ENCODE data around the gene STARD13. TPM values are rescaled to one million over a fixed set of nuclear protein-coding genes. Genes with fewer than 3 reads are reported as not detected.

STARD13 gene
- total RNA-seq, 1 experiment from 2014 or later, result 4.1 TPM

DNA sequence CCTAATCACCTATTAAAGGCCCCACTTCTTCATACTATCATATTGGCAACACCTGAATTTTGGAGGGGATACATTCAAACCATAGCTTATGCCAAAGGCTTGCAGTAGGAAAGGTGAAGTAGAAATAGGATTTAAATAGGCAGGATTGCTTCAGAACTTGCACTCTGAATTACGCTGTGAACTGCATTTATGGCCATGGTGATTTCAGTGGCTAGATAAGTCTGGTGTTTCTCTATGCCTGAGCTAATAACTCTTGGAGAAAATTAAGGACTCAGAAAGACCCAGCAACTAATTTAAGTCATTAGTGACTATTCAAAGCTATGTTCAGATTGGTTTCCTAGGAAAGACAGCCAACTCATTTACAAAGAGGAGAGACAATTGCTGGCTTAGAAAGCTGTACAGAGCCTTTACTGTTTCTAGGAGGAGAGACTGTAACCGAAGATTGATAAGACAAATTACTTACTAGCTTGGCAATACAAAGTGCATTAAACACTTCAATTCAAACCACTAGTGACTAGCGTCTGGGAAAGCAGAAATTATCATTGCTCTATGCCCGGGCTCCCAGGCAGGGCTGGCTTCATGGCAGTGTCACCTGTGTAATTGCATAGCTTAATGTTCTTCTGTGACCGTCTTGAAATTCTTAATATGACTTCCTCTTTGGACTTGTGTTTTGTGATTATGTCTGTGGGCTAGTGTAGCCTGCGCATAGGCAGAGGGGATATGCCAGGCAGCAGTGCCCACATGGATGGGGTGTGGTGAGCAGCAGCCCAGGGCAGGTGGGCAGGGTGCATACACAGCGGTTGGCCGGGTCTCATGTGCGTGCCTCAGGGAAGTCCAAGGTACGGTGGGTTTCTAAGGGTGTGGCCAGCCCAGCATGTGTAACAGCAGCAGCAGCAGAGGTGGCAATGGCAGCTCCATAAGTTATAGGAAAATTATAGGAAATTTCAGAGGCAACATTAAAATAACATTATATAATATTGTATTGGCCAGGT lies 209.3 kb downstream of the STARD13 start:
- H3K4me2 ChIP-seq (ENCODE audit: low read length), result no peak overlapping the region
- ChIA-PET CTCF (no interaction called here), POLR2A (no interaction called here), RAD21 (ENCODE audit: low non-redundant PET in 1 of 2, low total read pairs in 2 of 2, uncharacterized antibody in 2 of 2, unreplicated experiment in 2 of 2) (no interaction called here)
- H3K9ac ChIP-seq (ENCODE audit: low read length), result no peak overlapping the region
- H3K27me3 ChIP-seq (ENCODE audit: insufficient read depth, low read length), result no peaks in the 10 kb centered on the region
- intact Hi-C loops (cut with micrococcal nuclease), result no loop called here
- H3K4me1 ChIP-seq (ENCODE audit: control insufficient read depth in 1 of 2, insufficient read depth in 2 of 2, low read length in 2 of 2), result no peaks in the 10 kb centered on the region
- no peaks in the 10 kb centered on the region for H3K79me2 ChIP-seq (ENCODE audit: insufficient read depth, low read length)
- ATAC-seq (no peak), DNase-seq (ENCODE audit: low read depth, low spot score) (no peak)
- no peaks in the 10 kb centered on the region for H3K9me3 ChIP-seq (ENCODE audit: control insufficient read depth in 1 of 2, insufficient read depth in 1 of 2, low read depth in 1 of 2, low read length in 2 of 2)
- no peak overlapping the region for H3K27ac ChIP-seq (ENCODE audit: low read depth, low read length)
- no peaks in the 10 kb centered on the region for H3K36me3 ChIP-seq (ENCODE audit: control insufficient read depth in 1 of 2, insufficient read depth in 2 of 2, low read length in 2 of 2)
- H3K9me2 ChIP-seq (ENCODE audit: insufficient read depth), result no peaks in the 10 kb centered on the region
- no peak overlapping the region for H3K4me3 ChIP-seq (replicated peaks in 1 of 2; ENCODE audit: low read depth in 1 of 2, low read length in 2 of 2)
- no peak overlapping the region for H2AFZ ChIP-seq (ENCODE audit: low read depth, low read length, poor library complexity, severe bottlenecking)
- TF ChIP-seq RAD21 (IDR thresholded peaks at IDR 0.05; ENCODE audit: low read depth), result no peak
- no peak for TF ChIP-seq ELF1 (IDR thresholded peaks at IDR 0.05; ENCODE audit: borderline replicate concordance, low read depth)
- TF ChIP-seq POLR2AphosphoS5 (IDR thresholded peaks at IDR 0.05; ENCODE audit: low read depth, low read length), result no peak
- no peak for TF ChIP-seq CTCF (IDR thresholded peaks at IDR 0.05 in 2 of 3, conservative IDR thresholded peaks at IDR 0.05 in 1 of 3; ENCODE audit: borderline replicate concordance in 1 of 3, insufficient read depth in 1 of 3, low read depth in 2 of 3, low read length in 2 of 3)
- no peak for TF ChIP-seq SP1 (IDR thresholded peaks at IDR 0.05; ENCODE audit: low read depth)
- TF ChIP-seq EZH2phosphoT487 (IDR thresholded peaks at IDR 0.05; ENCODE audit: borderline replicate concordance), result no peak
- no peak for TF ChIP-seq CBX3 (IDR thresholded peaks at IDR 0.05; ENCODE audit: low read depth)
- no peak for TF ChIP-seq ZBTB33 (IDR thresholded peaks at IDR 0.05; ENCODE audit: extremely low read depth, insufficient replicate concordance, low read length)
- TF ChIP-seq REST (IDR thresholded peaks at IDR 0.05; ENCODE audit: low read depth), result no peak
- TF ChIP-seq YY1 (IDR thresholded peaks at IDR 0.05; ENCODE audit: extremely low read depth, insufficient replicate concordance, low read depth, low read length), result no peak
- no peak for TF ChIP-seq EGR1 (IDR thresholded peaks at IDR 0.05; ENCODE audit: low read depth)
- TF ChIP-seq, protein P1, sequence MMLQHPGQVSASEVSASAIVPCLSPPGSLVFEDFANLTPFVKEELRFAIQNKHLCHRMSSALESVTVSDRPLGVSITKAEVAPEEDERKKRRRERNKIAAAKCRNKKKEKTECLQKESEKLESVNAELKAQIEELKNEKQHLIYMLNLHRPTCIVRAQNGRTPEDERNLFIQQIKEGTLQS (IDR thresholded peaks at IDR 0.05), result no peak
- no peak for TF ChIP-seq TCF7L2 (IDR thresholded peaks at IDR 0.05; ENCODE audit: borderline replicate concordance, extremely low read depth, insufficient read depth, insufficient read length)
- TF ChIP-seq ZFX (IDR thresholded peaks at IDR 0.05), result no peak
- TF ChIP-seq SIN3A (IDR thresholded peaks at IDR 0.05; ENCODE audit: low read depth), result no peak
- H4K20me1 ChIP-seq (ENCODE audit: insufficient read depth), result no peaks in the 10 kb centered on the region
- no TSS peak for BruUV-seq (replicated peaks)
